Neural crest cell (in vitro differentiated cells): Measurements from ENCODE around the gene ITPRIPL1. TPM values are rescaled to one million over a fixed set of nuclear protein-coding genes. Genes with fewer than 3 reads are reported as not detected.

Source experiments
- DNase-seq: peaks from one replicate; pipeline ENCODE4 v3.0.0; 2021; ENCODE audit warnings: low read depth, mixed read lengths, low spot score
- H3K27ac Mint-ChIP-seq: one replicate; pipeline ENCODE4 v1.8.0; 2021; ENCODE audit warnings: mild to moderate bottlenecking, mixed read lengths; ENCODE audit not compliant: unreplicated experiment
- H3K27me3 Mint-ChIP-seq: 2 replicates; pipeline ENCODE4 v1.8.0; 2021; ENCODE audit warnings: low read depth, mild to moderate bottlenecking, mixed read lengths
- H3K36me3 Mint-ChIP-seq: 2 replicates; pipeline ENCODE4 v1.8.0; 2021; ENCODE audit warnings: low read depth, mild to moderate bottlenecking, mixed read lengths
- H3K4me1 Mint-ChIP-seq: 2 replicates; pipeline ENCODE4 v1.8.0; 2021; ENCODE audit warnings: mixed read lengths
- H3K4me3 Mint-ChIP-seq: one replicate; pipeline ENCODE4 v1.8.0; 2021; ENCODE audit warnings: mild to moderate bottlenecking, mixed read lengths
- H3K9me3 Mint-ChIP-seq: 2 replicates; pipeline ENCODE4 v1.8.0; 2021; ENCODE audit warnings: mixed read lengths
- CTCF ChIP-seq: fragments of 200-600 bp; sonication (generic); conservative IDR thresholded peaks from 2 replicates; pipeline ENCODE4 v1.5.0; 2021; ENCODE audit warnings: antibody characterized with exemption, mild to moderate bottlenecking
- total RNA-seq: library from RNA; stranded (reverse); gene quantifications from 2 replicates; pipeline ENCODE4 v1.2.1, GENCODE V29; 2021

ITPRIPL1 gene
- total RNA-seq, 1 donor from 2014 or later, result 24.2 TPM

GRCh38 chr2:96336873-96337272, 11.8 kb downstream of the ITPRIPL1 start:
- H3K4me3 Mint-ChIP-seq, result peak overlapping the region; percentile 90
- no peak for DNase-seq
- H3K4me1 Mint-ChIP-seq, result peaks cover 36% of the 10 kb centered on the region
- no peaks in the 10 kb centered on the region for H3K27me3 Mint-ChIP-seq
- no peak for TF ChIP-seq CTCF
- no peaks in the 10 kb centered on the region for H3K9me3 Mint-ChIP-seq
- peak overlapping the region; percentile 83 for H3K27ac Mint-ChIP-seq
- H3K36me3 Mint-ChIP-seq, result peaks cover 10% of the 10 kb centered on the region

- Mint-ChIP-seq H3K4me3 (no peak overlapping the region), H3K9me3 (no peaks in the 10 kb centered on the region), H3K36me3 (peaks cover 14% of the 10 kb centered on the region), H3K4me1 (peaks cover 23% of the 10 kb centered on the region), H3K27ac (no peak overlapping the region), H3K27me3 (no peaks in the 10 kb centered on the region)
- no peak for TF ChIP-seq CTCF
- no peak for DNase-seq
Measured at GRCh38 chr2:96340493-96341414, 15.6 kb downstream of the ITPRIPL1 start.

- no peak overlapping the region for H3K27ac Mint-ChIP-seq
- no peak for TF ChIP-seq CTCF
- H3K27me3 Mint-ChIP-seq, result no peaks in the 10 kb centered on the region
- H3K36me3 Mint-ChIP-seq, result peaks cover 18% of the 10 kb centered on the region
- H3K9me3 Mint-ChIP-seq, result no peaks in the 10 kb centered on the region
- no peak for DNase-seq
- no peak overlapping the region for H3K4me3 Mint-ChIP-seq
- peaks cover 16% of the 10 kb centered on the region for H3K4me1 Mint-ChIP-seq
Measured at GRCh38 chr2:96341641-96342040, 16.5 kb downstream of the ITPRIPL1 start.

- no peak for TF ChIP-seq CTCF
- H3K9me3 Mint-ChIP-seq, result no peaks in the 10 kb centered on the region
- H3K27me3 Mint-ChIP-seq, result no peaks in the 10 kb centered on the region
- H3K36me3 Mint-ChIP-seq, result peaks cover 21% of the 10 kb centered on the region
- no peak for DNase-seq
- H3K4me1 Mint-ChIP-seq, result peaks cover 12% of the 10 kb centered on the region
- no peak overlapping the region for H3K27ac Mint-ChIP-seq
- no peak overlapping the region for H3K4me3 Mint-ChIP-seq
Measured at GRCh38 chr2:96342085-96342484, 17.0 kb downstream of the ITPRIPL1 start.

GRCh38 chr2:96344011-96344410, 18.9 kb downstream of the ITPRIPL1 start:
- peaks cover 20% of the 10 kb centered on the region for H3K36me3 Mint-ChIP-seq
- no peak overlapping the region for H3K27ac Mint-ChIP-seq
- TF ChIP-seq CTCF, result no peak
- H3K9me3 Mint-ChIP-seq, result no peaks in the 10 kb centered on the region
- no peak overlapping the region for H3K4me3 Mint-ChIP-seq
- DNase-seq, result no peak
- no peaks in the 10 kb centered on the region for H3K27me3 Mint-ChIP-seq
- peaks cover 4% of the 10 kb centered on the region for H3K4me1 Mint-ChIP-seq
